GM11168 (cell line): Measurements from ENCODE around the gene LTBP1.

Source experiments
- in situ Hi-C: fragments of 300-500 bp; cut with MboI; formaldehyde crosslinking; loops from one replicate; pipeline ENCODE4 v1.12.0; 2022; ENCODE audit warnings: low sequenced_read_pairs; ENCODE audit not compliant: unreplicated experiment

The LTBP1 gene

DNA sequence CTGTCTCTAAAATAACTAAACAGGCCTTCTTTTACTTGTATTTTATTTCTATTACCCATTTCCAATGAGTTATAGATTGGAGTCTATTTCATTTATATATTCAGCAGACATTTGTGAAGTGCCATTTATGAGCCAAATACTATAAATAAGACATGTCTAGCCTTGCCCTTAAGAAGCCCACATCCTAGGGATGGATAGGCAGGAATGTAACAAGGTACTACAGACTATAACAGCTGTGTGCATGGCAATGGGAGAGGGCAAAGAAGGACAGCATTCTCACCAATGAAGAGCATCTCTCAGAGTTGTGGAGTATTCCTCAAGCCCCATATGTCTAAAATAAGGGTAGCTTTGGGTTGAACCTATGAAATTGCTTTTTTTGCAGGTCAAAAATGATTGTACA lies 367.8 kb downstream of the LTBP1 start:
- in situ Hi-C loops: no loop called here

DNA sequence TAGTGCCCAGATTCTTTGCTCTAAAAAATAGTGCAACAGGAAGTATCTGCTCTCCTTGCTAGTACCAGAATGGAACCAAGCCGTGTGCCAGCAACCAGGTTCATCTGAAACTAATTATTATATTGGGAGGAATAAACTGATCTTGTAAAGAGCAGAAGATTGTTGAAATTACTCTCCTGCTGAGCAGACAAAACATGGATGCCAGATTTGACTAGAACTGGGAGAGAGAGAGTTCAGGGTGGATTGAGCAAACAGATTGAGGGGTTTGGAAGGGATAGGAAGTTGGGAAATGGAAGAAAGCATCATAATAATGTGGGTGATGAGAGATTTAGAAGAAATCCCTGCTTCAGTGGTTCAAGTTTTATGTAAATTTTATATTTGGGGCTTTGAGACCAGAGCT lies 369.6 kb downstream of the LTBP1 start:
- in situ Hi-C loops: no loop called here

DNA sequence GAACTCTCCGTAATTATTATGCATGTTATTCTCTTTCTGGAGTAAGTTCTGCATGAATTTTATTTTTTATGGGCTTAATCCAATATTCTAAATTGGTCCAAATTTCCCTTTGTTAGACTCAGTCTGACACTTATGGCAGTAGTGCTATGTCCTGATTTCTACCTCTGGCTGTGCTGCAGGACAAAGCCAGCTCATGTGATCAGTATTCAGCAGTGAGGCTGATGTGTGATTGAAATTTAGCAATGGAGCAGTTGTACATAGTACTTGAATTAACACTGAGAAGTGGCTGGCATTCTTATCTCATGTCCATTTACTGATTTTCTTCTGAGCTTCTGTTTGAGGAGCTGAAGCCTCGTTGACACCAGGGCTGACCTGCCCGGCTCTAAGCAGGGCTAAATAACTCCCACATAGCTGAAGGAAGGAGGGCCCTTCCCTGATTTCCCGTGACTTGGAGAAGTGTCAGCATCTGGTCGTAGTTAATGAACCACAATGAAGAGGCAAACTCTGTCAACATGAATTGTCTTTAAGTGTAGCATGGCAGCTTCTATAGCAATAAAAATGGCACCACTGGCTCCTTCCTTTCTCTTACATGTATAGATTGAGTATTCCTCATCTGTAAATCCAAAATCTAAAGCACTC lies 370.7 kb downstream of the LTBP1 start:
- in situ Hi-C loops: no loop called here

DNA sequence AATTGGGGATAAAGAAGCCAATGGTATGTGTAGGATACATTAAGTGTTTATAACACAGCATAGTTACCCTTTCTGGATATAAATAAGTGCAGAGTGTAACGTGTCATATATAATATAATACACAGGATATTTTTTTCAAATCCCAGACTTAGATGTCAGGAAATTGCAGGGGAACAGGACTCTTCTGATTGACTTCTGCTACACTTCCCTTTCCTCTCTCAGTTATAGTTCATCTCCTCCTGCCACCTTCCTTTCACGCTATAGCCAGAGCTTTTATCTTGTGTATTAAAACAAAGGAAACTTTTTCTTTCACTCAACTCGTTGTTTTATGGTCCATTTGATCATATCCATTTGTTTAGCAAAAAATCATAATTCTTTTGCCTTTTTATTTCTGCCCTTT lies 371.7 kb downstream of the LTBP1 start:
- in situ Hi-C loops: no loop called here

DNA sequence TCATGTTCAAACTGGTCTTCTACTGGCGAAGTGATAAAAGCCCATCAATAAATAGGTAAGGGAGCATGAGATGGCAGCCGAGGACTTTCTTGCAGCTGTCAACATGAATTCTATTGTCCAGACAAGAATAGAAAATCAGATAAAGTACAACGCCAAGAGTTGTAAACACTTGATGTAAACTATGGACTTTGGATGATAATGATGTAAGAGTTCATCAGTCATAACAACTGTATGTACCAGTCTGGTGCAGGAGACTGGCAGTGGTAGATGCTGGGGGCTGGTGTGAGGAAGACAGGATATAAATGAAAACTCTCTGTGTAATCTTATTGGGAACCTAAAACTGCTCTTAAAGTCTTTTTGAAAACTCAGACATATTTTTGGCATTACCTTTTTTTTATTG lies 373.8 kb downstream of the LTBP1 start:
- in situ Hi-C loops: no loop called here

DNA sequence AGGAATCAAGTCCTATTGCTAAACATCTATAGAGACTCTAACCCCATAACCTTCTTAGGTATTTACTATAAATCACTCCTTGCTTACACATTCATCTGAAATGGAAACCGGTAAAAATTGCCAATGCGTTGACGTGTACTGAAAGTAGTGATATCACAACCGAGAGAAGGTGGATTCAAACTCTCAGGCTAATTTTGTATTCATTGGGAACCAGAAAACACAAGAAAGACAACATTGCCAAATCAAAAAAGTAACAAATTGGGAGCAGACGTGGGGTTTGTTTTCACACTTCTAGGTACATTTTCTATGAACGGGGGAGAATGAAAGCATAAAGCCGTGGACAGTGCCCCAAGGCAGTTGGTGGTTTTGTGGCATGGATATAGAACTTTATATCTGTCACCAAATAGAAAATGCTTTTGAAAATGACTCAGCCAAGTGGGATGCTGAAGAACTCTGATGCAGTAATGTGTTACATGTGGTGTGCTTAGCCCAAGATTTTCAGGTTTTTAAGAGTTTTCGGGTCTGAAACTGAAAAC lies 374.6 kb downstream of the LTBP1 start:
- in situ Hi-C loops: no loop called here

DNA sequence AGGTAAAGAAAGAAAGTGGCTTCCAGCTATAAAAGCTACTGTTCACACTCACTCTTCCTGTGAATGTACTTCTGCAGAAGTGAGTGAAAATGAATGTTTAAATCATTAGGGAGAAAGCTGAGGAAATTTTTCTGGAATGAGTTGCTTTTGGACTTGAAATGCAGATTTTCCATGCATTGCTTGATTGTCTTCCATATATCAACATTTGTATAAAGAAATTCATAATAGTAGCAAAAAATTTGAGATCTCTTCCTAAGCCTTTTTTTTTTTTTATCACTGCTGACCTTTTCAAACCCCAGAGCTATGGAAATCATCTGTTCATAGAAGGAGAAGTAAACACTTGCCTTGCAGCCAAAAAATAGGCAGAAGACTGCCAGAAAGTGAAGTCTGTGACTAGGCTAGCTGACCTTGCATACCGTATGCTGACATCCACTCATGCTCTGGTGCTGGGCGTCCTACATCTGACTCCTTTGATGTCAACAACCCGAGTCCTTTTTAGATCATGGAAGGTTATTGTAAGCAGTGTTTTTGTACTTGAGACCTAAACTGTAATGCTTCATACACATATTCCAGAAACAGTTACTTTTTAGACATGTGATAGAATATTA lies 375.2 kb downstream of the LTBP1 start:
- in situ Hi-C loops: no loop called here

DNA sequence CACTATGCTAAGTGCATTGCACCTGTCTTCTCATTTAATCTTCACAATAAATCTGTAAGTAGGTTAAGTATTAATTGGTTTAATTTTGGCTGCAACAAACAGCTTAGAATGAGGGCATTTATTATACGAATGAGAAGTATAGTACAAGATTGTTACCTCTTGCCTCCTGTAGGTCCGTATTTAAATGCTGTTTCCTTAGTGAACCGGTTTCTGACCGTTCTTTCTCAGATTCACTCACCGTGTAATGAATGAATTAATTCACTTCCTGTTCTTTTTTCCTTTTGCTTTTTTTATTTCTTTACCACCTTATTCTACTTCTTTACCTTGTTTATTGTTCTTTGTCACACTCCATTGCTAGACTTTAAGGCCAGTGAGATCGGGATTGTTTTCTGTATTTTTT lies 375.9 kb downstream of the LTBP1 start:
- in situ Hi-C loops: no loop called here

DNA sequence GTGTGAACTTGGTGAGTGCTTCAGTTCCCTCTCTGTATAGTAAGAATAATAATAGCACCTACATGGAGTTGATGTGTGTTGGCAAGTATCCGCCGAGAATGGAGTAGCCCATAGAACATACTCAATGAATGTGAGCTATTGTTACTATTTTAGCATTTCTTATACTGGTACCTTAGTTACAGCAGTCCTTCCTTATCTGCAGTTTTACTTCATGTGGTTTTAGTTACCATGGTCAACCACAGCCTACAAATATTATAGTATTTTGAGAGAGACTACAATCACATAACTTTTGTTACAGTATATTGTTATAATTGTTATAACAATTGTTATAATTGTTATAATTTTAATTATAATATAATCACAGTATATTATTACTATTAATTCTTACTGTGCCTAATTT lies 377.2 kb downstream of the LTBP1 start:
- in situ Hi-C loops: no loop called here

DNA sequence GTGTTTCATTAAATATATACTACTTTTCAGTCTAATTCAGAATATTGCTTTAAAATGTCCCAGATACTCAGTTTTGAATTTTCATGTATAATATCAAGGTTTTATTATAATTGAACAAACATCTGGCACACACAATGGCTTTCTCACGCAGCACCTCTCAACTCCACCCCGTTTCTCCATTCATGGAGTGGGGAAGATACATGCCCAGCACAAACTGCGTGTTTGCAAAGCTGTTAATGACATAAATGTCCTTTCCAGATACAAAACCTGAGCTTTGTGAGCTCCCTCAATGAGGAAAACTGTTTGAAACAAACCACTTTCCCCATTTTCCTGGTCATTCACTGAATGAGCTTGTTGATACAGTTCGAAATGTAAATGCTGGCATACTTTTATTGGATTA lies 379.3 kb downstream of the LTBP1 start:
- in situ Hi-C loops: no loop called here

DNA sequence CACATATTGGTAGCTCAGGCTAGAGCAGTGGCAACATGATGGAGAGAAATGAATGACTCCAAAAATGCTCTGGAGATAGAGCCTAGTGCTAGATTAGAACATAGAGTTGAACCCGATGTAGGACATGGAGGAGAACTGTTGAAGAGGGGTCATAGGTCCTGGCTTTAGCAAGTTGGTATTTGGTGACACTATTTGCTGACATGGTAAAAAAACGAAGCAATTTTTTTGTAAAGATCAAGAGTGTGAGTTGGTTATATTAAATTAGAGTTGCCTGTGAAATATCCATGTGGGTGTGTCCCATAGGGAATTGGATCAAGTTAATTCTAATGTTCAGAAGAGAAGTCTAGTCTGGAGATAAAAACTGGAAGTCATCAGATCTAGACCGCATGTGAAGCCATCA lies 386.7 kb downstream of the LTBP1 start:
- in situ Hi-C loops: no loop called here

DNA sequence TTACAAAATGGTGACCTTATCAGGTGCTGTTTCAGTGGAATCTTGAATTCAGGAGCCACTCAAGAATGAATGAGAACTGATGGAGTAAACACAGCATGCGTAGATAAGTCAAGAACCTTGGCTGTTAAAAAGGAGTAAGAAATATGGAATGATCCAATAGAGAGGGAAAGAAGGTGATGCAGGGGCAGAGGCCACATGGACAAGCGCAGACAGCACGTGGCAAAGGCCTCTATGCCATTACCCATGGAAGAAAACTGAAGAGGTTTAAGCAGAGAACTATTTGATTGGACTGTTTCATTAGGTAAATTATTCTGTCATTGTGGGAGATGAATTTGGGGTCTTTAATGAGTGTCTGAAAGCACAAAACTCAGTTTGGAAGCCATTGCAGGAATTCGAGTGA lies 387.3 kb downstream of the LTBP1 start:
- in situ Hi-C loops: no loop called here

DNA sequence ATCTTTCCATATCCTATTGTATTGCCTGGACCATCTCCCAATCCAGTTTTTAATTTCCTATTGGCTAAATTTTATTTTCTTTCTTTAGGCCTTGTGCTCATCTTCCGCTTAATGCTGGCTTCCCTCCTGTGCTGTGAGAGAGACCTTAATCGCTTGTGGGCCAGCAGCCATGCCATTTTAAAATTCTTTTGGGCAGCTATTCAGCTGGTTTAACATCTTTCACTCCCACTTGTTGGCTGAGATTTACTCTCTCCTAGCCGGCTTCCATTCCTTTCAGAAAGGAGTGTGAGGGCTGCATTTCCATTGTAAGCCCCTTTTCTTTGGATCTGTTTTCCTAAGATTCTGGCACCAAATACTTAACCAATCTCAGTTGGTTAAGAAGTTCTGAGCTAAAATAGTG lies 388.8 kb downstream of the LTBP1 start:
- in situ Hi-C loops: no loop called here

DNA sequence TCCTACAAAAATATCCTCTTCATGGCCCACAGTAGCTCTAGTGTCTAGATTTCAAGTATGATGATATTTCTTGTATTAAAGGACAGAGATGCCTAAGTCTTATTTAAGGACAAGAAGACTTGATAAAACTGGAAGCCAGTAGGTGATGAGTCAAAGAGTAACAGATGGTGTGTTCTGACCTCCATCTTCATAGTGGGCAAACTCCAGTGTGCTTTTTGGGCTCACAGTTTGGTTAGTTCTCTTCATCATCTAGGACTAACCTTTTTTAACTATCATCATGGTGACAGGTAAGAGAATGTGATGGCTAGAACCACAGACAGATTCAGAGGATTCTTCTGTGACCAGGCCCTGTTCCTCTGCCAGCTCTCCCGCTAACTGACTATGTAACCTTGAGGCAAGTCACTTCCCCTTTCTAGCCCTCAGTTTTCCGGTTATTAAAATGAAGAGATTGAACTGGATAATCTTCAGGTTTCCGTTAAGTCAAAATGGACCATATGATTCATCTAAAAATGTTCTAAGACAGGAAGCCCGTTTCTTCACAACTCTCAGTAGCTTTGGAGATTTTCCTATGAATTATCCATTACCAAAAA lies 389.4 kb downstream of the LTBP1 start:
- in situ Hi-C loops: no loop called here

DNA sequence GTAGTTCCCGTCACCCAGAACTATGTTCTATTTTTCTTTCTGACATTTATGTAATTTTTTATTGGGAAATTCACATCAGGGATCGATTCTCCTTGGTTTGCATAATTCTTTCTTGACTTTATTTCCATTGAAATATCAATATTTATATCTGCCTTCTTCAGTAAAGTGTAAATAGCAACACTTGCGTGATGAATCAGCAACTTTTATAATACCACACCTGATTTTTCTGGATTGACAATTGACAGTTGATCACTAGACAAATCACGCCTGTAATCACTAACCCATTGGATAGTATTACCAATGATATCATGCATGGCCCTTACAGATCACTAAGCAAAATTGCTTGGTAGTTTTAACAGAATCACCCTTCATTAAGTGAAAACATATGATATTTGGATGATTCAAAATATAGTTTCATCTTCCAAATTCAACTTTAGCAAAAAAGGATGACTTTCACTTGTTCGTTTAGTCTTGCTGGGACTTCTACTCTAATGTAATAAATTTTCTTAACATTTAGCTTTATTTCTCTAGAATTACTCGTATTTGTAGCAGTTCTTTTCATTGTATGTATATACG lies 390.7 kb downstream of the LTBP1 start:
- in situ Hi-C loops: no loop called here

DNA sequence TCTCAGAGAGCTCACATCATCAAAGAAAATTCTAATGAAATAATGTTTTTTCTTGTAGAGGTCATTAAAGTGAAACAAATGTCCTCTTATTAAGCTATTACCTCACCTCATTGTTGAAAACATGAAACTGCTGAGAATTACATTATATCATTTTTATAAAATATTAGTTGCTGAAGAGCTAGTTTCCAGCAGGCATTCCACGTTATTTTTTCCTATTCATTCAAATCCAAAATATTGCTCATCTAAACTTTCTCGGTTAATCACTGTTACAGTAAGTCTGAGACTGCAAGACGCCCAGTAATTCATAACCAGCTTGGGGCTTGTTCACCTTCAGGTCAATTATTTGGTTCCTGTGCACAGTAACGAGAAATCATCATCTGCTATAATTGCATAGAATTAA lies 391.2 kb downstream of the LTBP1 start:
- in situ Hi-C loops: no loop called here

DNA sequence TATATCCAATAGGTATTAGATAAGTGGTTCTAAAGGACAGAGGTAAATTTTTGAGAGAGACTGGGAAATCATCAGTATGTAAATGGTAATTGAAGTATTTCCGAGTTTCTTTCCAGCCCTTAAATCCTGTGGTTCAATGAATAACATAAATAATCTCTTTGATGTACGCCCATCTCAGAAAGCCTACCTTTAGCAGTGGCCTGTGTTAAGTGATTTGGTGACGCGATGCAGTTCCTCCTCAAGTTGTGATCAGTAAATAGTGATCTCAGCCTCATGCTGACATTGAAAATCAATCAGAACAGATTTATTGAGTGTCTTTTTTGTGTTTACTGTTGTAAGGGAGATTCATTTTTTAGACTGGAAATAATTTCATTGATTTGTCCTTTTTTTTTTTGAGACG lies 392.5 kb downstream of the LTBP1 start:
- in situ Hi-C loops: no loop called here

DNA sequence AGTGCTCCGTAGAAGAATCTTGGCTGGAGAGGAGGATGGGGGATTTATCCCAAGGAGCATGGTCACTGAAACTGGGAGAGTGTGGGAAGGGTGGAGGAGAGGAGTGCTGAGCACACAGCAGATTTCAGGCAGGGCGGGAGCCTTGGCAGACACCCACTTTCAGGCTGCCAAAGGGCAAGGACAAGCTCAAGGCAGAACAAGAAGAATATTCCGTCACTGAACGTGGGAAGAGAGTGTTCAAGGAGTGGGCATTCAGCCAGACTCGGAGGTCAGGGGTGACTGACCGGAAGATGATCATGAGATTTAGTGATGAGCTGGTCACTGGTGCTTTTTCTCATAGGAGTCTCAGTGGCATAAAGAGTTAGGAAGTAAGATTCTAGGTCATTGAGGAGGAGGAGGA lies 393.5 kb downstream of the LTBP1 start:
- in situ Hi-C loops: no loop called here

DNA sequence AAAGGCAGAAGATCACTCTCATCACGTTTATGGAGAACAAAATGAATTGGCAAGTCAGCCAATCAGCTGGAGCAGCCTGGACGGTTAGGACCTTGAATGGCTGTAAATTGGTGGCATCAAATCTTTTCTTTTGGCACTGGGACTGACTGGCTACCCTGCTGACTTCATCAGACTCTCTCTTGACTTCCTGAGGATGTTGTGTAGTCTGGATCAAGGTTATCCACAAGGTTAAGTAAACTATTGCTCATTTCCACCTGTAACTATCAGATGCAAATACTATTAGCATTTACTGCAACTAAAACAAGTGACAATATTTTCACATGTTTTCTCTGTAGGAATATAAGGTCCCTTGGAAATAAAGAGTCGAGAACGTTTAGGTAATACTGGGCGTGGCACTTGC lies 395.4 kb downstream of the LTBP1 start:
- in situ Hi-C loops: no loop called here

DNA sequence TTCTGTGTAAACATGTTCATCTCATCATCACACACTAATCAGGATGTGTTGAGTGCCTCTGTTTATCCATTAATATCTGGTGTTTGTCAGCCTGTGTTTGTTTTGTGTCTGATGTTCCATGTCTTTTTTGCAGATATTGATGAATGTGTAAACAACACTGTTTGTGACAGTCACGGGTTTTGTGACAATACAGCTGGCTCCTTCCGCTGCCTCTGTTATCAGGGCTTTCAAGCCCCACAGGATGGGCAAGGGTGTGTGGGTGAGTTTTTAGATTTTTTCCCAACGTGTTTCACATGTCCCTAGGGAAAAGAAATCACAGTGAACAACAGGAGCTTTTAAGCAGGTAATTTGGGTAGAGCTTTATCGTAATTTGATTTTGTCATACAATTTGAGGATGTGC lies 396.0 kb downstream of the LTBP1 start:
- in situ Hi-C loops: no loop called here

DNA sequence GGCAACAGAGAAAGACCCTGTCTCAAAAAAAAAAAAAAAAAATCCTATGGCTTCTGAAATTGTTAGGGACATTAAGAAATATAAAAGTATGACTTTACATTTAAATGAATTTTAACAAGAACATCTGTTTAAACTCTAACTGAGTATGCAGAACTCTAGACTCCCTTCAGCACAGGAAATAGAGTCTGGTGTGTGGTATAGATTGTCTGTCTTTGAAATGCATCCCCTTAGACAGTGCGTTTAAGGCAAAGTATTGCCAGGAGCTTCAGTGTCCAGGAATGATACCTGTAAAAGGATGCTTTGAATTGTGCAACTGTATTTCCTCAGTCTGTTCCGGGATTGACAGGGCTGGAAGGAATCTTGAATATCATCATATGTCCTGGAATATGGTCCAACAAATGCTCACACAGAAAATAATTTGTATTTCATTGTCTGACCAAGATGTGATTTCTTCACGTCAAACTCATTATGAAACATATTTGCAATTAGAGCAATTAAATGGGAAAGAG lies 396.7 kb downstream of the LTBP1 start:
- in situ Hi-C loops: no loop called here
